ENCODE measurements around the gene ZNF555.

ZNF555 gene

DNA sequence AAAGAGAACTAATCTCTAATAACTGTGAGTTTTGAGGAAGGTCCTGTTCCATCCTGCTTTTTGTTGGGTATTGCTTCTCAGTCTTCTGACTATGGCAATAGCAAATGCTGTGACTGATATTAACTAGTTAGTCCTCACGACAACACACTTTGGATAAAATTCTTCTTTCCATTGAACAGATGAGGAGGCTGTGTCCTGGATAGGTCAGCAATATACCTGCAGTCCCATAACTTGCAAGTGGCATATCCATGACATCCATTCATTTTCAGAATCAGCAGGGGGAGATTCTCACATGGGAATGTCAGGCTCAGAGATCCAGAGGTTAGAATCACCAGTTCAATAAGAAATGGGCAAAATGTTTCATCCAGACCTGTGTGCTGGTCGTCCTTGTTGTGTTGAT, 14.3 kb upstream of the ZNF555 start:
- no peak for DNase-seq

DNA sequence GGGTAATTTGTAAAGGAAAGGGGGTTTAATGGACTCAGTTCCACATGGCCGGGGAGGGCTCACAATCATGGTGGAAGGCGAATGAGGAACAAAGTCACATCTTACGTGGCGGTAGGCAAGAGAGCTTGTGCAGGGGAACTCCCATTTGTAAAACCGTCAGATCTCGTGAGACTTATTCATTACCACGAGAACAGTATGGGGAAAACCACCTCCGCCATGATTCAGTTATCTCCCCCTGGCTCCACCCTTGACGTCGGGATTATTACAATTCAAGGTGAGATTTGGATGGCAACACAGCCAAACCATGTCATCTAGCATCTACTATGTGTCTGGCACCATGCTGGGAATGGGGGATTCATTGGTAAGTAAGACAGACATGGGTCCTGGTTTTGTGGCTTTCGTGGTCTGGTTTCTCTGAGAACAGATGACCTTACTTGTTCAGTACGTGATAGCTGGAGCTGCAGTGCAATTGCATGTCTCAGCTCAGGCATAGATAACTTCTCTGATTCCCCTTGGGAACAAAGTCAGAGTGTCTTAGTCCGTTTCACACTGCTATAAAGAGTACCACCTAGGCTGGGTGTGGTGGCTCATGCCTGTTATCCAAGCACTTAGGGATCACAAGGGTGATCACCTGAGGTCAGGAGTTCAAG, 13.3 kb upstream of the ZNF555 start:
- no peak for DNase-seq

DNA sequence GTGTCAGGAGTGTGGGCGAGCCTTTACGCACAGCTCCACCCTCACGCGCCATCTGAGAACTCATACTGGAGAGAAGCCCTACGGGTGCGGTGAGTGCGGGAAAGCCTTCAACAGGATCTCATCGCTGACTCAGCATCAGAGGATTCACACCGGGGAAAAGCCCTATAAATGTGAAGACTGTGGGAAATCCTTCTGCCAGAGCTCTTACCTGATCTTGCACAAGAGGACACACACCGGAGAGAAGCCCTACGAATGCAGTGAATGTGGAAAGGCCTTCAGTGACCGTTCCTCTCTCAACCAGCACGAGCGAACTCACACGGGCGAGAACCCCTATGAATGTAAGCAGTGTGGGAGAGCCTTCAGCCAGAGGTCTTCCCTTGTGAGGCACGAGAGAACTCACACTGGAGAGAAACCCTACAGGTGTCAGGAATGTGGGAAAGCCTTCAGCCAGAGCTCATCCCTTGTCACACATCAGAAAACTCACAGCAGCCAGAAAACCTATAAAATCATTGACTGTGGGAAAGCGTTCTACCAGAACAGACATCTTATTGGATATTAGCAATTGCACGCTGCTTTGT, 6.9 kb upstream of the ZNF555 start:
- DNase-seq: no peak

DNA sequence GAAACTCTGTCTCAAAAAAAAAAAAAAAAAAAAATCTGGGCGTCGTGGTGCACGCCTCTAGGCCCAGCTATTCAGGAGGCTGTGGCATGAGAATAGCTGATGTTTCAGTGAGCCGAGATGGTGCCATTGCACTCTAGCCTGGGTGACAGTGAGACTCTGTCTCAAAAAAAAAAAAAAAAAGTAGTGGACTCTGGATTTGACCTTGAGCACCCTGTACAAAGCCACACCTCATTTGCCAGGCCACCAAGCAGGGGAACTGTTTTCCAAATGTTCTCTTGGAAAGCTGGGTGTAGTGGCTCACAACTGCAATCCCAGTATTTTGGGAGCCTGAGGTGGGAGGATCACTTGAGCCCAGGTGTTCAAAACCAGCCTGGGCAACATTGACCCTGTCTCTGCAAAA, 3.8 kb upstream of the ZNF555 start:
- DNase-seq: no peak

DNA sequence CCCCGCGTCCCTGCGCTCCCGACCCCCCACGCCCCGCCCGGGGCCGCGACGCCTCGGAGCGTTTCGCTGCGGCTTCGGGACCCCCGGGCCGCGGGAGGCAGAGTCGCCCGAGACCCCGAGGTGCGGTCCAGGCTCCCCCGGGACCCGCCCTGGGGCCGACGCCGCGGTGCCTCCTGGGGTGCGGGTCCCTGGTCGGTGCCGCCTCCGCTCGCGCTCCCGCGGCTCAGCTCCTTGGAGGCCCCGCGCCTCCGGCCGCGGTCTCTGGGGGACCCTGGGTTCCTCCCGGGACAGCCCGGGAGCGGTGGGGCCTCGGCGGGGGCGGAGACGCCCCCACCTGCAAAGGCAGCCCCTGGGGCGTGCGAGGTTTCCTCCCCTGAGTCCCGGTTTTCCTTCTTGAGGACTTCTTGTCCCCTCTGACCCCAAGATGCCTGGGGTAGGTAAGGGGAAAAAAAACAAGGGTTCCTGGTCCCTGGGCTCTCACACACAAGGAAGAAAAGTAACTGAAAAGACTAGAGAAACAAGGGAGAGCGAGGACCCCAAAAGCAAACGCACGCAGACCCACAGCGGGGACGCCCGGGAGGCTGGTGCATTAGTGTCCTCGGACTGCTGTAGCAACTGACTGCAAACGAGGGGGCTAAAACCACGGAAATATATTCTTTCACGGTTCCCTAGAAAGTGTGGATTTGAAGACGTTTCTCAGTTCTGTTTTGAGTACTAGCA, 740 bp downstream of the ZNF555 start:
- peak in 1 of 2 experiments; percentile 2 for DNase-seq

DNA sequence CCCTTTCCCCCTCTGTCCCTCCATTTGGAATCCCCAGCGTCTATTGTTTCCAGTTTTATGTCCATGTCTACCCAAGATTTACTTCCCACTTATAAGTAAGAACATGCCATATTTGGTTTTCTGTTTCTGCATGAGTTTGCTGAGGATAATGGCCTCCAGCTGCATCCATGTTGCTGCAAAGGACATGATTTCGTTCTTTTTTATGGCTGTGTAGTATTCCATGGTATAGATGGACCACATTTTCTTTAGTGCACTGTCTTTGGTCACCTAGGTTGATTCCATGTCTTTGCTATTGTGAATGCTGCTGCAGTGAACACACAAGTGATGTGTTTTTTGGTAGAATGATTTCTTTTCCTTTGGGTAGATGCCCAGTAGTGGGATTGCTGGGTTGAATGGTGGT, 3.8 kb downstream of the ZNF555 start:
- no peak for DNase-seq

DNA sequence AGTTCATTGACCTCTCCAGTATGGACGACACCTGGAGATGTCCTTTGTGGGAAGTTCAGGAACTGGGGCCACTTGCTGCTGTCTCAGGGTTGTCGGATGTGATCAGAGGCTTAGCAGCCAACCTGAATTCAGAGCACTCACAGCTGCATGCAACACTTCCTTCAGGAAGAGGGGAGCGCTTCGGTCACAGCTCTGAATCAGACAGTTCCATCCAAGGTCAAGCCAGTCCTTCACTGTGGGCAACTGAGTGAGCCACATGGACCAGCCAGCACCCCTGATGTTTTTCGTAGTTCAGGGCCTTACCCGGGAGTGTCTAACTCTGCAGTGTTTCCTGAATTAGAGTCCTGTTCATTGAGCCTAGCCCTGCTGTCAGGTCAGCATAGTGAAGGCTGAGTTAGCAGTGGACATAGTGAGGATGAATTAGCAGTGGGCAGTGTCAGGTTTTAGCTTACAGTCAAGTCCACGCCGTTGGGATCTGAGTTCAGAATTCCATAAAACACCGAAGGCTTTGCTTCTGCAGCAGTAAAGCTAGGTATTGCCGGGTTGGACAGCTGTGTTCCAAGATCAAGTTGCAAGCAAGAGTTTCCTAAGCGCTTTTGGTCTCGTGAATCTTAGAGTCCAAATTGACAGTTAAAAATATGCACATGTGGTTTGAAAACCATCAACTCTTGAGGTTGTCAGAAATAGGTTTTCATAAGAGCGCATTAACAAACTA, 5.1 kb downstream of the ZNF555 start:
- DNase-seq: no peak

DNA sequence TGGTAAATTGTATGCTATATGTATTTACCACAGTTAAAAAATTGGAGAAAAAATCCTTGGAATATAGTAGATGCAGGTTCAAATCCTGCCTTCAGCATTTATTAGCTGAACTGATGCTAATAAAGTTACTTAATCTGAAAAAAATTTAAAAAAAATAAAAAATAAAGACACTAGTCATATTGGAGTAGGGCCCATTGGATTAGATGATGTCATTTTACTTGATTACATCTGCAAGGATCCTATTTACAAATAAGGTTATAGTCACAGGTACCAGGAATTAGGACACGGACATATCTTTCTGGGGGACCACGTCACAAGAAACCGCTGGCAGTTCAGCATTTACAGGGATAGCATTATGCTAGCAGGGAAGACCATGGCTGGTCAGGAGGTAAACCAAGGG, 6.2 kb downstream of the ZNF555 start:
- no peak for DNase-seq

DNA sequence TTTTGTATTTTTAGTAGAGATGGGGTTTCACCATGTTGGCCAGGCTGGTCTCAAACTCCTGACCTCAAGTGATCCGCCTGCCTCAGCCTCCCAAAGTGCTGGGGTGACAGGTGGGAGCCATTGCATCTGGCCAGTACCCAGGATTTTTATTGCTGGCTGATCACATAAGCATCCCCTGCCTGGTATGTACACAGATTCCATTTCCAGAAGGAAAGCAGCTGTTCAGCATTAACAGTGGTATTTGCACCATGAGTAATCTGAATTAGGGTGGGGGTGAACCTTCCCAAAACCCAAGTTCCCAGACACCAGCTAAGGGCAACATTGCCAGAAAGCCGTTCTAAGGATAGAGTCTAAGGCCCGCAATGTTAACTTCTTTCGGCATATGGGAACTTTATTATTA, 7.3 kb downstream of the ZNF555 start:
- no peak for DNase-seq

DNA sequence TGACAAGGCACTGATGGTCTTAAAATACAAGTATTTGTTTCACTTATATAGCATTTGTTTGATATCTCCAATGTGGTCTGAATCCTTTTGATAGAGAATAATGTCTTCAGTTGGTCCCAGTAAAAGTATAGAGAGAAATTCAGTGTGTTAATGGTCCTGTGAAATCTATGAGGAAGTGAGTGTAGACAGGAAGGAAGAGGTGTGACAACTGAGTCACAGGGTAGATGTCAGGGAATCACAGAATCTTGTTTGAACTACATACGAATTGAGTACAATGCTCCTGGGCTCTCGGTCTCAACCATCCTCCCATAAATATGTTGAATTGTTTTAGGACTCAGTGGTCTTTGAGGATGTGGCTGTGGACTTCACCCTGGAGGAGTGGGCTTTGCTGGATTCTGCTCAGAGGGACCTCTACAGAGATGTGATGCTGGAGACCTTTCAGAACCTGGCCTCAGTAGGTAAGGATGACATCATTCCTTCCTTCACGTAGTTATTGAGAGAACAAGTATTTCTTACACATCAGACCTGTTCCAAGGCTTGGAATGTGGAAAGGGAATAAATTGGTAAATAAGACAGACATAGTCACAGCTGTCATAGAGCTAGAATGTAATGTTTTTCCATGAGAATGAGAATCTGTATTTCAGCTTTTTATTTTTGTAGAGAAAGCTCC, 9.1 kb downstream of the ZNF555 start:
- DNase-seq: no peak

DNA sequence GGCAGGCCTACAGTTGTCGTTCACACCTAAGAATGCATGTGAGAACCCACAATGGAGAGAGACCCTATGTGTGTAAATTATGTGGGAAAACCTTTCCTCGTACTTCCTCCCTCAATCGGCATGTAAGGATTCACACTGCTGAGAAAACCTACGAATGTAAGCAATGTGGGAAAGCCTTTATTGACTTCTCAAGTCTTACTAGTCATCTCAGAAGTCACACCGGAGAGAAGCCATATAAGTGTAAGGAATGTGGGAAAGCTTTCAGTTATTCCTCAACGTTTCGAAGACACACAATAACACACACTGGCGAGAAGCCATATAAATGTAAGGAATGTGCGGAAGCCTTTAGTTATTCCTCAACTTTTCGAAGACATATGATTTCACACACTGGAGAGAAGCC, 11.3 kb downstream of the ZNF555 start:
- DNase-seq: no peak

DNA sequence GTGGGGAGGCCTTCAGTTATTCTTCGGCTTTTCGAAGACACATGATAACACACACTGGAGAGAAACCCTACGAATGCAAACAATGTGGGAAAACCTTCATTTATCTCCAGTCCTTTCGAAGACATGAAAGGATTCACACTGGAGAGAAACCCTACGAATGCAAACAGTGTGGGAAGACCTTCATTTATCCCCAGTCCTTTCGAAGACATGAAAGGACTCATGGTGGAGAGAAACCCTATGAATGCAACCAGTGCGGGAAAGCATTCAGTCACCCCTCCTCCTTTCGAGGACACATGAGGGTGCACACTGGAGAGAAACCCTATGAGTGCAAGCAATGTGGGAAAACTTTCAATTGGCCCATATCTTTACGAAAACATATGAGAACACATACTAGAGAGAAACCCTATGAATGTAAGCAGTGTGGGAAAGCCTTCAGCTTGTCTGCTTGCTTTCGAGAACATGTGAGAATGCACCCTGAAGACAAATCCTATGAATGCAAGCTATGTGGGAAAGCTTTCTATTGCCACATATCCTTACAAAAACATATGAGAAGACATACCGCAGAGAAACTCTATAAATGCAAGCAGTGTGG, 11.8 kb downstream of the ZNF555 start:
- no peak for DNase-seq

DNA sequence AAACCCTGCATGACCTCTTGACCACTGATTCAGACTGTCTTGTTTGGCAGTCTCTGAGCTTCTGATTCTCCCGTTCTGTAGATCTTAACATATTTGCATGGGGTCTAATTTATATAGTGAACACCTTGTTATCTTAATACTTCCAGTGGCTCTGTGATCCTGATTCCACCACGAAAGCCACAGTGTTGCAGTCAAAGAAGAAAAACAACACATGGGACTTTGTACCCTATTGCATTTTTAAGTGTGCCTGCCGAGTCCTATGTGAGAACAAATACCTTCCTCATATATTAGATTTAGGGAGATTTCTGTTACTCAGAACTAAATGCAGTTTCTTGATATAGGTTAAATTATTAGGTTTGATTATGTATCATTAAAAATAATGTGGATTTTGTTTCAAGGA, 13.6 kb downstream of the ZNF555 start:
- no peak for DNase-seq

DNA sequence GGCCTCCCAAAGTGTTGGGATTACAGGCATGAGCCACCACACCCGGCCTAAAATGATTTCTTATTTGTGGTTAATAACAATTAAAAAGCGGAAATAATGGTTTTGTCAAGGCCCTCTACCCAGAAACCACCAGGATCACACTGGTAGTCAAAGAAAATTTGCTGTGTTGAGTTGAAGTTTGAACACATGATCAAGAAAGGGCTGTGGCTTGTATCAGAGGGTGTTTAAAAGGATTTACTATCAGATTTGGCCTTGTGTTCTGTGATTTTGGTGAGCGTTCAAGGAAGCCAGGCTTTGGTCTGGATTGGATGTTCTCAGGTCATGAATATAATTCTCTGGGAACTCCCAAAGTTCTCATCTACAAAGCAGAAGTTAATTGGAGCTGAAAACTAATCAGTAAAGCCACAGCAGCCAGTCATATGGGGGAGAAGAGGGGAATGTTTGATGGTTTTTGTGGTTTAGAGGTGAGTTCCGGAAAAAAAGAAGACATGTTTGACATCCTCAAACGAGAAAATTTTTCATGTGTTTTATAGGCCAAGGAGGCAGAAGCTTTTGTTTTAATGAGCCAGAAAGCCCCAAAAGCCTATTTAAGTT, 15.3 kb downstream of the ZNF555 start:
- DNase-seq: no peak

DNA sequence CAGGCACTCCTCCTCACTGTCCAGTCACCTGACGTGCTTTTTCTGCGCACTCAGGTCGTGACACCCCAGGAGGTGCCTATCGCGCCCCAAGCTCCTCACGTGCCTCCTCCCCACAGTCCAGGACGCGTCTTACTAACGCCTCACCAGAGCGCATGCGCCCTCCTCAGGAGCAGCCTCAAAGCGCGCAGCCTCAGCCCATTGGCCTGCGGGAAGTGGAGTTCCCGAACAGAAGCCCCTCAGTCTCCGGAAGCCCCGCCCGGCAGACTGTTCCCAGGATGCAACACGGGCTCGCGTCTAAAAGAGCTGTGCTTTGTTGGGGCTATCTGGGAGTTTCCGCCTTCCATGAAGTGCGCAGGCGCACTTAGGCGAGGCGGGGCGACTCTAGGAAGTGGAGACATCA, 17.6 kb downstream of the ZNF555 start:
- DNase-seq: no peak

DNA sequence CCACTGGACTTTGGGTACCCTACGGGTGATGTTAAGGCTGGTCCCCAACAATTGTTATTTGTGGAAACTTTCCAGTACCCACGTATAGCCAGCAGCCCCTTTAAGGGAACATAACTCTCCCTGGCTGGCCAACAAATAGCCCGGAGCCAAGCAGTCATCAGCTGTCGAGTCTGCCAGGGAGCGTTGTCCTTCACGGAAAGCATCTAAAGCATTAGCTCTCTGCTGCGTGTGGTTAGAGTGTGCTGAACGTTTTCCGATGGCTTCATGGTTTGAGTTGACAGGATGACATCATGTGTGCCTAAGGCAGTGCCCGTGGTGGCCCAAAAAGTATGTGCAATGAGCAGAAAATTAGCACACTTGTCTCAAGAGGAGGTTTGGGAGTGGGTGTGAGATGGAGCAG, 22.5 kb downstream of the ZNF555 start:
- no peak for DNase-seq

DNA sequence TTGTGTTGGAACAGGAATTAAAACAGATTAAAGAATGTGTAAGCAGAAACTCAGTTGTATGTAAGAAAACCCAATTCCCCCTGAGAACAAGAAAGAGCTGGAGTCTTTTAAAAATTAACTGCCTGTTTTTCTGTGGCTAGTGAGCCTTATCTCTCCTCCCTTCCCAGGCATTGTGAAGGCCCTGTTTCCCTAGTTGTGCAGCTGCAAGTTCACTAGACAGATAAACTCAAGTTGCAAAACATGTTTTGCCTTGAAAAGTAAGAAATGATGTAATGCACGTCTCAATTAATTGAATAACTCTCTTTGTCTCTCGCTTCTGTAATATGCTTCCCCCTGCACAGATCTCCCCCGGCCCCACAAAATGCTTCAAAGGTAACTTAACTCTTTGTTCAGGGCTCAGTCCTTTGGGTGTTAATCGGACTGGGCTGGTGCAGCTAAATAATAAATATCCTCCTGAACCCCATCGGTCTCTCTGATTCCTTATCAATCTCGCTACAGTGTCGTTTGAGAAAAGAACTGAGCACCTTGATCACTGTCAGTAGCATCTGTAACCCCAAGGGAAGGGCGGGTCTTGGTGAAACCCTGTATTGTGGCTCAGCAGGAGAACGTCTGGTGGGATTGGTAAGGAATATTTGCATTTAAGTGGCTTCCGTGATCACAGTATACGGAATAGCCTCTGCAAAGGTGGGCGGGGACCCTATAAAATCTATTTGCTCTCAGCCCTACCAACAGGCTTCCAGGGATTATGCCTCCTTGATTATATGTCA, 24.2 kb downstream of the ZNF555 start:
- DNase-seq: peak; percentile 59 to 62

DNA sequence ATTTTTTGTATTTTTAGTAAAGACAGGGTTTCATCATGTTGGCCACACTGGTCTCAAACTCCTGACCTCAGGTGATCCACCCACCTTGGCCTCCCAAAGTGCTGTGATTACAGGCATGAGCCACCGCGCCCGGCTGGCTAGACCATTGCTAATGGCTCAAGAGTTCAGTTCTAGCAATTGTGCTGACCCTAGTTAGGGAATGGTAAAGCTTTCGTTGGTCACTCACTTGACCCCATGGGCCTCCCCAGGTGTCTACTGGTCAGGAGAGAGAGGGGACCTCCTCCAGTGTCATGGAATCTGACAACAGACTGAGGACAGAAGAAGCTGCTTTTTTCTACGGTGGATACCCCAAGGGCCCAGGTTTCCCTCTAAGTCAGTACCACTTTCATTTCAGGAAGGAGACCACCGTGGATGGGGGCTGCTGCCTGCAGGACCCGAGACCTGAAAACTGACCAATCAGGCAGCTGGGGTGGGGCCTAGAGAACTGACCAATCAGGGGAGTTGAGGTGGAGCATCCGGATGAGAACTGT, 25.3 kb downstream of the ZNF555 start:
- no peak for DNase-seq

DNA sequence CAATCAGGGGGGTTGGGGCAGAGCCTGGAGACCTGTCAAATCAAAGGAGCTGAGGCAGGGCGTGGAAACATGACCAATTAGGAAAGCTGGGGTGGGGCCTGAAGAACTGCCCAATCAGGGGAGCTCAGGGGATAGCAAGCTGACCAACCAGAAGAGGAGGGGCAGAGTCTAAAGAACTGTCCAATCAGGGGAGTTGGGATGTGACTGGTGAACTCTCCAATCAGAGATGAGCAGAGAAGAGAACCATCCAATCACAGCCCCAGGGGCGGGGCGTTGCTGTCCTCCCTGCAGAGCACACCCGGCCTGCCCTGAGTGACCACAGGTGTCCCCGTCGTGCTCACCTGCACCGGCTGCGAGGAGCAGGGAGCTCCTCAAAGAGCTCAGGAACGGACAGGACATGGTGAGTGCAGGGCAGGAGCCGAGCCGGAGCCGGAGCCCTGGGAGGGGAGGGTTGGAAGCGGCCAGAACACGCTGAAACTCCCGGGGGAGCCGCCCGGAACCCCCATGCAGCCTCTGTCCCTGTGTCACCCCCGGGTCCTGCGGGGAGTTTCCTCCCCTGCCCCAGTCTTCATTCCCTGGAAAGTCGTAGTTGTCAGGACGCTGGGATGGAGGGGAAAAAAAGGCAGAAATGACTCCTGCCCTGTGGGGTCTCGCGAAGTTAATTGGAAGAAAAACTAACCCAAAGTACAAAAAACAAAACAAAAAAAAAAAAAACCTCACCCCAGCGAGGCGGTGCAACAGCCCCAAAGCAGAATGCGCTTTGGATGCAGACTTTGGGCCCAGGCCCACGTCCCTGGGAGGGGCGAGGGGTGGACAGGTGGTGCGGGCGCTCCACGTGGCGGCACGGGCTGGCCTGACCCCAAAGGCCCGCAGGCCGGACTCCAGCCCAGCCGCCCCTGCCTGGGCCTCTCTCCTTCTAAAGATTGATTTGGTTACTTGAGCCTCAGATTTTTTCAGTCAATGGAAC, 26.0 kb downstream of the ZNF555 start, which contains the start of gene ZNF556:
Gene ZNF556, plus strand, starts transcription at position 311 of the 967 bp plus-strand sequence. Its CDS starts 87 bp downstream, at position 398.
- DNase-seq: peak; percentile 78 to 79

DNA sequence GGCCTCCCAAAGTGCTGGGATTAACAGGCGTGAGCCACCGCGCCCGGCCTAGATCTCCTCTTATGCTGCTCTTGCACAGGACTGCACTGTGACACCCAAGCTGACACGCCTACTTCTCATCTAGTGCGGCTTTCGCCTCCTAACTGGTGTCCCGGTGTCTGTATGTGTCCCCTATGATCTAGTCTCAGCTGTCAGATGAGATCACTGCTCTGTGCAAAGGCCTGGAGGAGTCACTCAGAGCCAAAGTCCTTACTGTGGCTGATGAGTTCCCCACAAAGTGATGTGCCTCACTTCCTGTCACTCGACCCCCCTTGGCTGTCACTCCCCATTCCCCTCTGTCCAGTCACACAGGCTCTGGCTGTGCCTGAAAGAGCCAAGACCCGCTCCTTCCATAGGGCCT, 28.3 kb downstream of the ZNF555 start:
- DNase-seq: no peak
